Stimulated activated naive CD8-positive, alpha-beta T cell treated with anti-CD3 and anti-CD28 coated beads, Interleukin-15, Interleukin-2, amounts not matched to agents 100 ng/mL and 50 ng/mL, for 24 hours (primary cell): ENCODE results near the gene TSPAN15.

Source experiments
- H3K27ac Mint-ChIP-seq: one replicate; pipeline ENCODE4 v1.8.0; 2021; ENCODE audit warnings: mild to moderate bottlenecking, mixed read lengths
- H3K27me3 Mint-ChIP-seq: one replicate; pipeline ENCODE4 v1.8.0; 2021; ENCODE audit warnings: mixed read lengths
- H3K36me3 Mint-ChIP-seq: one replicate; pipeline ENCODE4 v1.8.0; 2021; ENCODE audit warnings: low read depth, mixed read lengths
- H3K4me1 Mint-ChIP-seq: one replicate; pipeline ENCODE4 v1.8.0; 2021; ENCODE audit warnings: low read depth, mixed read lengths
- H3K4me3 Mint-ChIP-seq: one replicate; pipeline ENCODE4 v1.8.0; 2021; ENCODE audit warnings: mild to moderate bottlenecking, mixed read lengths
- H3K9me3 Mint-ChIP-seq: one replicate; pipeline ENCODE4 v1.8.0; 2021; ENCODE audit warnings: mixed read lengths

Gene TSPAN15

GRCh38 chr10:69491611-69492010 lies 40.3 kb downstream of the TSPAN15 start:
- Mint-ChIP-seq H3K27ac (no peak overlapping the region), H3K4me1 (no peaks in the 10 kb centered on the region), H3K9me3 (peaks cover 9% of the 10 kb centered on the region), H3K4me3 (no peak overlapping the region), H3K27me3 (no peaks in the 10 kb centered on the region), H3K36me3 (no peaks in the 10 kb centered on the region)

DNA sequence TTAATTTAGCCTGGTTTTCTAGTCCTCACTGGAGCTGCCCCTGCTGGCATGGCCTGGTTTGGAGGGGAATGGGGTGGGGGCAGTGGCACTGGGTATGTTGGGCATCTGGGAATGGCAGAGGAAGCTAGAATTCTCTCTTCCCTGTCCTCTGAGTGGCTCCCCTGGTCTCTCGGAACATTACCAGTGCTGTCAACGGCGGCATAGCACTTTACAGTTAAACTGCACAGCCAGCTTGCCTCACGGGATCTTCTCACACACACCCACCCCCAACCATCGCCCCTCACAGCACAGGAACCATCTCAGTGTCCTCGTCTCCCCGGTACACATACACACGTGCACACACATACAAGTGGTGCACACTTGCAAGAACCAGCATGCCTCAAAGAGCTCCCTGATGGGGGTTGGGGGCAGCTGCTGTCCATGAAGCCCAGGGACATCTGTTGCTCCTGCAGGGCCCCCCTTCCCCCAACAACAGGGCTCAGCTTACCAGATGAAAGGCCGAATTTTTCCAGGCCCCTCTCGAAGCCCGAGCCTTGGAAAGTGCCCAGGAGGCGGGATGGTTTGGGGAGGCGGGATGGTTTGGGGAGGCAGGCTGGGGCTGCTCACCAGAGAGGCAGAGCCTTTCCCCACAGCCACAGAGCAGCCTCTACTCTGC lies 41.0 kb downstream of the TSPAN15 start:
- no peaks in the 10 kb centered on the region for H3K36me3 Mint-ChIP-seq
- no peak overlapping the region for H3K4me3 Mint-ChIP-seq
- H3K4me1 Mint-ChIP-seq: no peaks in the 10 kb centered on the region
- peaks cover 9% of the 10 kb centered on the region for H3K9me3 Mint-ChIP-seq
- no peak overlapping the region for H3K27ac Mint-ChIP-seq
- no peaks in the 10 kb centered on the region for H3K27me3 Mint-ChIP-seq

GRCh38 chr10:69492746-69493462 lies 41.6 kb downstream of the TSPAN15 start:
- H3K4me3 Mint-ChIP-seq: no peak overlapping the region

GRCh38 chr10:69494626-69495558 lies 43.6 kb downstream of the TSPAN15 start:
- H3K36me3 Mint-ChIP-seq: no peaks in the 10 kb centered on the region
- no peak overlapping the region for H3K4me3 Mint-ChIP-seq
- no peaks in the 10 kb centered on the region for H3K27me3 Mint-ChIP-seq
- H3K27ac Mint-ChIP-seq: no peak overlapping the region
- H3K9me3 Mint-ChIP-seq: no peaks in the 10 kb centered on the region
- H3K4me1 Mint-ChIP-seq: no peaks in the 10 kb centered on the region

More at GRCh38 chr10:69492746-69493462, 41.6 kb downstream of the TSPAN15 start:
- Mint-ChIP-seq H3K27ac (no peak overlapping the region), H3K9me3 (peaks cover 7% of the 10 kb centered on the region), H3K36me3 (no peaks in the 10 kb centered on the region), H3K27me3 (no peaks in the 10 kb centered on the region), H3K4me1 (no peaks in the 10 kb centered on the region)

DNA sequence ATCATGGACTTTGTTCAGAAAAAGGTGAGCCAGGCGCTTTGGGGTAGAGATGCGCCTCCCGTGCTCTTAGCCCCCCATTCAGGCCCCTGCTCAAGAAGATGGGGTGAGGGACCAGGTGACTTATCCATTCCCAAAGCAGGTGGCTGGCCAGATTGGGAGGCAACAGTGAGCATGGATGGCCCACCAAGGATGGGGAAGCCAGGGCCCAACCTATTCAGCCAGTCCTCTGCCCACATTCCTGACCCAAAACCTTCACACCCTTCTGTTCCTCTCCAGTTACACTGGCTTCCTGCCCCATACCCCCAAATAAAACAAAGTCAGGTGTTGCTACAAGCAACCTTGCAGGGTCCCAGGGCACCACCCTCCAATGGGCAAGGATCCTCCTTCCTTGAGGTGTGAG lies 44.4 kb downstream of the TSPAN15 start:
- Mint-ChIP-seq H3K4me1 (no peaks in the 10 kb centered on the region), H3K36me3 (no peaks in the 10 kb centered on the region)

DNA sequence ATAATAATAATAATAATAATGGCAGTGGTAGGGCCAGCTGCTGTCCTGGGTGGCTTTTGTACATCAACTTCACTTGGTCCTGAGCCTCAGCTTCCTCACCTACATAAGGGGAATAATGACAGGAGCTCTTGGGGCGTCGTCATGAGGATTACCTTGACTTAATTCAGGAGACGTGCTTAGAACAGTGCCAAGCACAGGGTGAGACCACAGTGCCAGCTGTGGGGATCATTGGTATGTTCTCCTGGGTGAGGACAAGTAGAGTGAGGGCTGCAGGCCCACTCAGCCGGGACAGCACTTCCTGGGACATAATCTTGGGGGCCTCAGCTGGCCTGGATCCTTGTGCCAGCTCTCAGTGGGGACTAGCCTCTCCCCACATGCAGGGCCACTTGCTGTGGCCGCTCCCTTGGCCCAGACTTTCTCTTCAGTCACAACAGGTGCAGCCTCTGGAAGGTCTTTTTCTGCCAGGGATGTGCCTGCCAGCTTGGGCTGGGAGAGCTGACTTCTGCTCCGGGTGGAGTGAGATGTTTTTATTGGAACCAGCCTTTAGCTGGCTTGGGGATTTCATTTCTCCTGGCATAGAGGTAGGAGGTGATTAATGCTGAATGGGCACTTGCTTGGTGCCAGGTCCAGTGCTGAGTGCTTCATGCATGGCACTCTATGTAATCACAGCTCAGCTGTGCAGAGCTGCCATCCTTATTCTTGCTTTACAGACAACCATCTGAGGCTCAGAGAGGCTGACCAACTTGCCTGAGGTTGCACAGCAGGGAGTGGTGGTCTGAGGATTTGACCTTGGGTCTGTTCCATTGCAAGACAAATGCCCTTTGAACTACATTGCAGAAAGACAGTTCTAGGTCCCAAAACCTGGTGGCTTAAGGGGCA lies 45.3 kb downstream of the TSPAN15 start:
- H3K4me3 Mint-ChIP-seq: no peak overlapping the region
- H3K36me3 Mint-ChIP-seq: no peaks in the 10 kb centered on the region
- H3K4me1 Mint-ChIP-seq: no peaks in the 10 kb centered on the region
- no peak overlapping the region for H3K27ac Mint-ChIP-seq
- no peaks in the 10 kb centered on the region for H3K27me3 Mint-ChIP-seq
- no peaks in the 10 kb centered on the region for H3K9me3 Mint-ChIP-seq

More for the DNA sequence above, 44.4 kb downstream of the TSPAN15 start:
- no peaks in the 10 kb centered on the region for H3K27me3 Mint-ChIP-seq
- H3K9me3 Mint-ChIP-seq: no peaks in the 10 kb centered on the region
- H3K4me3 Mint-ChIP-seq: no peak overlapping the region
- H3K27ac Mint-ChIP-seq: no peak overlapping the region

DNA sequence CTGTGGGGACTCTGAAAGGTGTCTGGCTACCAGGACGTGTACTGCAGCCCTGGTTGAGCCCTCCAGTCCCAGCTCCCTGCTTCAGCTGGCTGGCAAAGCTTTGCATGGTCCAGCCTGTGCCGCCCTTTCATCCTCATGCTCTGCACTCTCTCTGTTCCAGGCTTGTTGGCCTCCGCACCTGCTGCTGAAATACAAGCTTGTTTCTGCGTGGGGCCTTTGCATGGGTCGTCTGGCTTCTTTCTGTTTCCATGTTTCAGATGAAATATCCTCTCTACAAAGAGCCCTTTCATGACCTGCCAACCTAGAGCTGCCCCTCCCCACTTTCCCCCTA lies 45.9 kb downstream of the TSPAN15 start:
- Mint-ChIP-seq H3K9me3 (no peaks in the 10 kb centered on the region), H3K4me1 (no peaks in the 10 kb centered on the region), H3K4me3 (no peak overlapping the region), H3K36me3 (no peaks in the 10 kb centered on the region), H3K27ac (no peak overlapping the region), H3K27me3 (no peaks in the 10 kb centered on the region)

- Mint-ChIP-seq H3K36me3 (no peaks in the 10 kb centered on the region), H3K27me3 (no peaks in the 10 kb centered on the region), H3K27ac (no peak overlapping the region), H3K9me3 (no peaks in the 10 kb centered on the region), H3K4me3 (no peak overlapping the region), H3K4me1 (no peaks in the 10 kb centered on the region)
Observed at GRCh38 chr10:69497611-69498390, 46.5 kb downstream of the TSPAN15 start.

DNA sequence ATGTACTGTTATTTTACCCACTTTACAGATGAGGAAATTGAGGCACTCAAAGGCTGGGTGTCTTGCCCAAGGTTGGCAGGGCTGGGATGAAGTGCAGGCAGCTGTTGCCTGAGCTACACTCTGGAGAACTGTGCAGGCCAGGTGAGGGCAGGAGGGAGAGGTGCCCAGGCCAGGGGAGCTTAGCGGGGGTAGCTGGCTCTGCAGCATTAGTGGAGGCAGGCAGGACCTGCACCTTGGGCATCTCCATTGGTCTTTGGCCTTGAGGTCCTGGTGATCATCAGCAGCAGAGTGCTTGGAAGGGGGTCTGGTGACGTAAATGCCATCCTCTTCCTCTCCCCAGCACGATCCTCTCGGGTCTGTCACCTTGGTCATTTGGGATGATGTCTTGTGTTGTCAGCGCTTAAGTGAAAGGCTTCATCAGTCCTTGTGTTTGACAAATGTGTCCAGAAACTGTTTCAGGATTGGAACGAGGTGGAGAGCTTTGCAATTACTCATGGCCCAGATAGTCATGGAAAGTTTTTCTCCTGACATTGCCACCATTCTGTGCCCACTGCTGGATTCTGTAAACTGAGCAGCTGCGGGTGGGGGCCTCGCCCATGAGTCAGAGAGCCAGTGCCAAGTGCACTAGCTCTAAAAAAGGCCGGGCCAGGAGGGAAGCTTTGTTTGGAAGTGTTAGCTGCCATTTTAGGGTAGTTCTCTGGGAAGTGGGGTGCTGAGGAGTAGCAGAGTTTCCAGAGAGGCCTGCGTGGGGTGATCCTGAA lies 47.6 kb downstream of the TSPAN15 start:
- Mint-ChIP-seq H3K4me1 (no peaks in the 10 kb centered on the region), H3K9me3 (no peaks in the 10 kb centered on the region), H3K36me3 (no peaks in the 10 kb centered on the region), H3K27me3 (no peaks in the 10 kb centered on the region), H3K27ac (no peak overlapping the region), H3K4me3 (no peak overlapping the region)

DNA sequence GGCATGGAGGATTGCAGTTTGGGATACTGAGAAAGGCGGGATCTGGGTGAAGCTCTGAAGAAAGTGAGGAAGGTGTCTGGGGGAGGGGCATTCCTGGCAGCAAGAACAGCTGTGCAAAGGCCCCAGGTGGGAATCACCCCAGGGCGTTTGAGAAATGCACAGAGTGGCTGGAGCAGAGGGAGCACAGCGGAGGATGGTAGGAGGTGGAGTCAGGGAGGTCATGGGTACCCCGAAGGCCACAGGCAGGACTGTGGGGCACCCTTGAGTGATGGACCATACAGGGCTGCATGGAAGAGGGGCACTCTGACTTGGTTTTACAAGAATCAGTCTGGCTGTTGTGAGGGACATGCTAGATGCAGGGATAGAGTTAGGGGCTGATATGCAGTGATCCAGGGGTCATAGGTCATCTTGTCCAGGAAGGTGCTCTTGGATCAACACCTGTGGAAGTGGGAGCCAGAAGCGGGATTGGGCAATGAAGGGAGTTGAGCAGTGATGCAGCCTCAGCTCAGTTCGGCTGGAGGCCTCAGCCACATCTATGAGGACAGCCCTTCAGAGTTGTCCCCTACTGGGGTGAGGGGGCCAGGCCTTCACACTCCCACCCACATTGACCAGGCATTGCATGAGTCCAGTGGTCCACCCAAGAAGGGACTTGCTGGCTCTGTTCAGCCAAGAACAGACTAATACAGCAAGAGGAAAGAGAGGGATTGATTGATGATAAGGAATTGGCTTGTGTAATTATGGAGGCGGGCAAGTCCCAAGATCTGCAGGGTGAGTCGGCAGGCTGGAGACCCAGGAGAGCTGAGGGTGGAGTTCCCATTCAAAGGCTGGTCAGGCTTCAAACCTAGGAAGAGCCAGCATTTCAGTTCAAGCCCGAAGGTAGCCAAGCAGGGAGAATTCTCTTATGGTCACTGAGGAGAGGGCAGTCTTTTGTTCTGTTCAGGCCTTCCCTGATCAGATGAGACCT lies 48.7 kb downstream of the TSPAN15 start:
- Mint-ChIP-seq H3K4me3 (no peak overlapping the region), H3K36me3 (no peaks in the 10 kb centered on the region), H3K27ac (peak overlapping the region; percentile 1), H3K4me1 (no peaks in the 10 kb centered on the region), H3K27me3 (no peaks in the 10 kb centered on the region), H3K9me3 (no peaks in the 10 kb centered on the region)

- no peaks in the 10 kb centered on the region for H3K36me3 Mint-ChIP-seq
- no peak overlapping the region for H3K4me3 Mint-ChIP-seq
Observed at GRCh38 chr10:69500864-69501468, 49.7 kb downstream of the TSPAN15 start.

GRCh38 chr10:69501657-69502056 lies 50.4 kb downstream of the TSPAN15 start:
- Mint-ChIP-seq H3K36me3 (no peaks in the 10 kb centered on the region), H3K4me1 (no peaks in the 10 kb centered on the region), H3K27me3 (no peaks in the 10 kb centered on the region), H3K9me3 (no peaks in the 10 kb centered on the region), H3K27ac (no peak overlapping the region), H3K4me3 (no peak overlapping the region)

More at GRCh38 chr10:69500864-69501468, 49.7 kb downstream of the TSPAN15 start:
- Mint-ChIP-seq H3K27me3 (no peaks in the 10 kb centered on the region), H3K27ac (no peak overlapping the region), H3K9me3 (no peaks in the 10 kb centered on the region), H3K4me1 (no peaks in the 10 kb centered on the region)
